Liver (tissue), 9 donors: ENCODE results near the gene CHAC1. TPM values are rescaled to one million over a fixed set of nuclear protein-coding genes. Genes with fewer than 3 reads are reported as not detected.

Experiments used
- DNase-seq: peaks from one replicate; pipeline ENCODE4 v3.0.0-alpha.2; 2017; ENCODE audit warnings: low spot score
- H3K27ac ChIP-seq, 2 donors: one replicate each; pipeline ENCODE4 v1.7.0; 2013; ENCODE audit warnings: inconsistent platforms in 2 of 2, low read length in 2 of 2, control low read depth in 1 of 2, low read depth in 1 of 2, mild to moderate bottlenecking in 1 of 2
- H3K27me3 ChIP-seq, 4 donors: one replicate each; pipeline versions ENCODE4 v1.6.1 to v1.7.0; 2013; ENCODE audit warnings: low read length in 3 of 4, inconsistent platforms in 1 of 4, mild to moderate bottlenecking in 1 of 4, moderate library complexity in 1 of 4; ENCODE audit not compliant: control insufficient read depth in 4 of 4, insufficient read depth in 4 of 4
- H3K36me3 ChIP-seq, 4 donors: one replicate each; pipeline versions ENCODE4 v1.6.1 to v1.7.0; 2013; ENCODE audit warnings: low read length in 3 of 4, mild to moderate bottlenecking in 3 of 4, low read depth in 1 of 4, moderate library complexity in 1 of 4; ENCODE audit not compliant: control insufficient read depth in 4 of 4, insufficient read depth in 3 of 4
- H3K4me1 ChIP-seq, 4 donors: one replicate each; pipeline versions ENCODE4 v1.6.1 to v1.7.0; 2013; ENCODE audit warnings: low read length in 3 of 4, mild to moderate bottlenecking in 3 of 4, moderate library complexity in 1 of 4; ENCODE audit not compliant: control insufficient read depth in 4 of 4, insufficient read depth in 4 of 4
- H3K4me3 ChIP-seq, 3 donors: one replicate each; pipeline versions ENCODE4 v1.6.1 to v1.7.0; 2013; ENCODE audit warnings: low read length in 3 of 3, control low read depth in 1 of 3, low read depth in 1 of 3, mild to moderate bottlenecking in 1 of 3
- H3K9ac ChIP-seq, 2 donors: one replicate each; pipeline ENCODE4 v1.7.0; 2013; ENCODE audit warnings: low read length in 2 of 2, mild to moderate bottlenecking in 2 of 2, moderate library complexity in 2 of 2, control low read depth in 1 of 2, low read depth in 1 of 2
- H3K9me3 ChIP-seq, 4 donors: one replicate each; pipeline versions ENCODE4 v1.6.1 to v1.7.0; 2013; ENCODE audit warnings: low read length in 3 of 4; ENCODE audit not compliant: control insufficient read depth in 4 of 4
- EGR1 ChIP-seq, 2 donors: IDR thresholded peaks; 2 replicates each; pipeline ENCODE4 v1.6.1; 2016 to 2018; ENCODE audit warnings: antibody characterized with exemption in 2 of 2, low read depth in 2 of 2
- FOXA1 ChIP-seq: IDR thresholded peaks from 2 replicates; pipeline ENCODE4 v1.6.1; 2016; ENCODE audit warnings: antibody characterized with exemption
- FOXA2 ChIP-seq: IDR thresholded peaks from 2 replicates; pipeline ENCODE4 v1.6.1; 2016; ENCODE audit warnings: antibody characterized with exemption
- GABPA ChIP-seq, 2 donors: IDR thresholded peaks in 1 of 2; conservative IDR thresholded peaks in 1 of 2; 2 replicates each; pipeline ENCODE4 v1.6.1; 2016; ENCODE audit warnings: antibody characterized with exemption in 2 of 2, mild to moderate bottlenecking in 1 of 2, moderate library complexity in 1 of 2
- HNF4A ChIP-seq, 2 donors: conservative IDR thresholded peaks; 2 replicates each; pipeline ENCODE4 v1.6.1; 2016; ENCODE audit warnings: antibody characterized with exemption in 2 of 2, mild to moderate bottlenecking in 2 of 2
- HNF4G ChIP-seq: IDR thresholded peaks from 2 replicates; pipeline ENCODE4 v1.6.1; 2016; ENCODE audit warnings: antibody characterized with exemption
- JUND ChIP-seq, 2 donors: IDR thresholded peaks; 2 replicates each; pipeline ENCODE4 v1.6.1; 2016; ENCODE audit warnings: antibody characterized with exemption in 2 of 2
- NR2F2 ChIP-seq: IDR thresholded peaks from 2 replicates; pipeline ENCODE4 v1.6.1; 2016; ENCODE audit warnings: antibody characterized with exemption
- RAD21 ChIP-seq, 2 donors: IDR thresholded peaks; 2 replicates each; pipeline ENCODE4 v1.6.1; 2016; ENCODE audit warnings: antibody characterized with exemption in 2 of 2, mild to moderate bottlenecking in 2 of 2
- RXRA ChIP-seq, 2 donors: IDR thresholded peaks; 2 replicates each; pipeline ENCODE4 v1.6.1; 2017 to 2018; ENCODE audit warnings: antibody characterized with exemption in 2 of 2, mild to moderate bottlenecking in 1 of 2
- SP1 ChIP-seq: IDR thresholded peaks from 2 replicates; pipeline ENCODE4 v1.6.1; 2018; ENCODE audit warnings: antibody characterized with exemption, mild to moderate bottlenecking
- TAF1 ChIP-seq: conservative IDR thresholded peaks from 2 replicates; pipeline ENCODE4 v1.6.1; 2016; ENCODE audit warnings: antibody characterized with exemption, mild to moderate bottlenecking
- YY1 ChIP-seq: IDR thresholded peaks from 2 replicates; pipeline ENCODE4 v1.6.1; 2016; ENCODE audit warnings: antibody characterized with exemption, mild to moderate bottlenecking
- WGBS: extraction: QIAGEN DNeasy Blood & Tissue Kit; methylation state at CpG from one replicate; pipeline ENCODE4 v1.1.7; 2013; 5-methylcytosine and 5-hydroxymethylcytosine counted together
- polyA plus RNA-seq, 2 donors: library from polyadenylated mRNA; stranded (reverse) in 1 of 2; unstranded in 1 of 2; fragments of 200-250 nt in 1 of 2; fragments of >200 nt in 1 of 2; fragmentation: Nextera tagmentation in 1 of 2; extraction: Ambion mirVana in 1 of 2; gene quantifications; one replicate each; pipeline versions ENCODE4 v1.2.1 to v1.2.3, GENCODE V29; 2013 to 2015
- total RNA-seq, 2 donors: library from RNA; depleted of rRNA; stranded (reverse); fragments of >200 nt; gene quantifications; one replicate each; pipeline ENCODE4 v1.2.3, GENCODE V29; 2014
- TF ChIP-seq, protein P1 (sequence below): IDR thresholded peaks from 2 replicates; pipeline ENCODE4 v1.6.1; 2016; ENCODE audit warnings: antibody characterized with exemption
- TF ChIP-seq, protein P2 (sequence below): IDR thresholded peaks from 2 replicates; pipeline ENCODE4 v1.6.1; 2016; ENCODE audit warnings: antibody characterized with exemption
- TF ChIP-seq, protein P3 (sequence below): IDR thresholded peaks from 2 replicates; pipeline ENCODE4 v1.6.1; 2016; ENCODE audit warnings: antibody characterized with exemption
- TF ChIP-seq, protein P4 (sequence below): IDR thresholded peaks from 2 replicates; pipeline ENCODE4 v1.6.1; 2016; ENCODE audit warnings: antibody characterized with exemption, mild to moderate bottlenecking
- TF ChIP-seq, protein P5 (sequence below): fragments of 150-350 bp; IDR thresholded peaks from 2 replicates; pipeline ENCODE4 v1.5.1; 2017; ENCODE audit warnings: improper control_type of control experiment, low read depth, low read length; ENCODE audit not compliant: missing input control
- donor health status: healthy.
- donor health status: healthy.
- donor health status: healthy.
- donor health status: healthy.
- donor health status: healthy.

The CHAC1 gene
- total and polyA plus RNA-seq, 4 donors = 0.19 to 3.5 (median 1.1) TPM

DNA sequence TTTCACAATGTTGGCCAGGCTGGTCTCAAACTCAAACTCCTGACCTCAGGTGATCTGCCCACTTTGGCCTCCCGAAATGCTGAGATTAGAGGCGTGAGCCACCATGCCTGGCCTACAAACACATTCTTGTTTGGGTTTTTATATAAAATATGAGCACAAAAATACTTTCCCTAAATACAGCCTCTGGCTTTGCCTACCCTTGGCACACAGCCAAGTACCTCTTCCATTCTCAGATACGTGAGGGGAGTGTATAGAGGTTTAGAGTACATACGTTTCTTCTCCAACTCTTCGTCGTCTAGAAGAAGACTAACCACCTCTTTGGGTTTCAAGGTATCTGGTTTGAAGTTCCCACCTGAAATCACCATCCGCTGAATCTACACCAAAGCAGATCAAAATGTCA, 33.5 kb downstream of the CHAC1 start:
- Histone ChIP-seq H3K9ac (no peak overlapping the region), H3K36me3 (peaks cover 5 to 52% (median 51%) of the 10 kb centered on the region in 4 donors), H3K4me1 (no peaks in the 10 kb centered on the region), H3K9me3 (no peaks in the 10 kb centered on the region), H3K27ac (no peak overlapping the region), H3K27me3 (no peaks in the 10 kb centered on the region), H3K4me3 (no peak overlapping the region)
- no peak for DNase-seq
- 90% methylated on average over 7 of the region's 7 CpGs for WGBS
- TF ChIP-seq JUND (IDR thresholded peaks at IDR 0.05) (no peak), HNF4A (conservative IDR thresholded peaks at IDR 0.05) (no peak), RXRA (IDR thresholded peaks at IDR 0.05) (no peak), HNF4G (no peak), FOXA2 (no peak), SP1 (no peak), YY1 (no peak), GABPA (IDR thresholded peaks at IDR 0.05 in 1 of 2, conservative IDR thresholded peaks at IDR 0.05 in 1 of 2) (no peak)
- TF ChIP-seq, protein P1, sequence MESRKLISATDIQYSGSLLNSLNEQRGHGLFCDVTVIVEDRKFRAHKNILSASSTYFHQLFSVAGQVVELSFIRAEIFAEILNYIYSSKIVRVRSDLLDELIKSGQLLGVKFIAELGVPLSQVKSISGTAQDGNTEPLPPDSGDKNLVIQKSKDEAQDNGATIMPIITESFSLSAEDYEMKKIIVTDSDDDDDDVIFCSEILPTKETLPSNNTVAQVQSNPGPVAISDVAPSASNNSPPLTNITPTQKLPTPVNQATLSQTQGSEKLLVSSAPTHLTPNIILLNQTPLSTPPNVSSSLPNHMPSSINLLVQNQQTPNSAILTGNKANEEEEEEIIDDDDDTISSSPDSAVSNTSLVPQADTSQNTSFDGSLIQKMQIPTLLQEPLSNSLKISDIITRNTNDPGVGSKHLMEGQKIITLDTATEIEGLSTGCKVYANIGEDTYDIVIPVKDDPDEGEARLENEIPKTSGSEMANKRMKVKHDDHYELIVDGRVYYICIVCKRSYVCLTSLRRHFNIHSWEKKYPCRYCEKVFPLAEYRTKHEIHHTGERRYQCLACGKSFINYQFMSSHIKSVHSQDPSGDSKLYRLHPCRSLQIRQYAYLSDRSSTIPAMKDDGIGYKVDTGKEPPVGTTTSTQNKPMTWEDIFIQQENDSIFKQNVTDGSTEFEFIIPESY = no peak
- TF ChIP-seq, protein P2, sequence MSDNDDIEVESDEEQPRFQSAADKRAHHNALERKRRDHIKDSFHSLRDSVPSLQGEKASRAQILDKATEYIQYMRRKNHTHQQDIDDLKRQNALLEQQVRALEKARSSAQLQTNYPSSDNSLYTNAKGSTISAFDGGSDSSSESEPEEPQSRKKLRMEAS = no peak

DNA sequence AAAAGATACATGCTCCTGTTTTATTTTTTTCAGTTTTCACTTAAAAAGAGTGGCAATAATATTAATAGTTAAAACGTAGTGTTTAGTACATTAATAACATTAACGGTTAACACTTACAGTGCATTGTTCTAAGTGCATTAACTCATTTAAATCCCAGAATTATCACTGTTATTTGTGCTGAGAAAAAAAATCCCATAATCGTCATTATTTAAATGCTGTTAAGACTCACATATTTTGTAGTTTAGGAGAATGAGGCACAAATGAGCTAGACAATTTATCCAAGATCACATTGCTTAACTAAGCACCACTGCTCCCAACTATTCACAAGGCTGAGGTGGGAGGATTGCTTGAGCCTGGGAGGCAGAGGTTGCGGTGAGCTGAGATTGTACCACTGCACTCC, 34.9 kb downstream of the CHAC1 start:
- DNase-seq = no peak
- Histone ChIP-seq H3K4me3 (no peak overlapping the region), H3K9ac (no peak overlapping the region), H3K36me3 (peaks cover 5 to 42% (median 39%) of the 10 kb centered on the region in 4 donors), H3K4me1 (no peaks in the 10 kb centered on the region), H3K27ac (no peak overlapping the region), H3K9me3 (no peaks in the 10 kb centered on the region), H3K27me3 (no peaks in the 10 kb centered on the region)
- 96% methylated on average over 4 of the region's 4 CpGs for WGBS
- TF ChIP-seq, protein P1 = no peak
- TF ChIP-seq, protein P3, sequence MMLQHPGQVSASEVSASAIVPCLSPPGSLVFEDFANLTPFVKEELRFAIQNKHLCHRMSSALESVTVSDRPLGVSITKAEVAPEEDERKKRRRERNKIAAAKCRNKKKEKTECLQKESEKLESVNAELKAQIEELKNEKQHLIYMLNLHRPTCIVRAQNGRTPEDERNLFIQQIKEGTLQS = no peak
- TF ChIP-seq RAD21 (IDR thresholded peaks at IDR 0.05) (no peak), TAF1 (no peak), GABPA (IDR thresholded peaks at IDR 0.05 in 1 of 2, conservative IDR thresholded peaks at IDR 0.05 in 1 of 2) (no peak), HNF4A (conservative IDR thresholded peaks at IDR 0.05) (no peak), JUND (IDR thresholded peaks at IDR 0.05) (no peak), FOXA2 (no peak), NR2F2 (no peak), YY1 (no peak), HNF4G (no peak), EGR1 (IDR thresholded peaks at IDR 0.05; ENCODE audit: low read depth in 2 of 2) (no peak), RXRA (IDR thresholded peaks at IDR 0.05) (no peak), SP1 (no peak), FOXA1 (no peak)
- TF ChIP-seq, protein P2 = no peak
- TF ChIP-seq, protein P4, sequence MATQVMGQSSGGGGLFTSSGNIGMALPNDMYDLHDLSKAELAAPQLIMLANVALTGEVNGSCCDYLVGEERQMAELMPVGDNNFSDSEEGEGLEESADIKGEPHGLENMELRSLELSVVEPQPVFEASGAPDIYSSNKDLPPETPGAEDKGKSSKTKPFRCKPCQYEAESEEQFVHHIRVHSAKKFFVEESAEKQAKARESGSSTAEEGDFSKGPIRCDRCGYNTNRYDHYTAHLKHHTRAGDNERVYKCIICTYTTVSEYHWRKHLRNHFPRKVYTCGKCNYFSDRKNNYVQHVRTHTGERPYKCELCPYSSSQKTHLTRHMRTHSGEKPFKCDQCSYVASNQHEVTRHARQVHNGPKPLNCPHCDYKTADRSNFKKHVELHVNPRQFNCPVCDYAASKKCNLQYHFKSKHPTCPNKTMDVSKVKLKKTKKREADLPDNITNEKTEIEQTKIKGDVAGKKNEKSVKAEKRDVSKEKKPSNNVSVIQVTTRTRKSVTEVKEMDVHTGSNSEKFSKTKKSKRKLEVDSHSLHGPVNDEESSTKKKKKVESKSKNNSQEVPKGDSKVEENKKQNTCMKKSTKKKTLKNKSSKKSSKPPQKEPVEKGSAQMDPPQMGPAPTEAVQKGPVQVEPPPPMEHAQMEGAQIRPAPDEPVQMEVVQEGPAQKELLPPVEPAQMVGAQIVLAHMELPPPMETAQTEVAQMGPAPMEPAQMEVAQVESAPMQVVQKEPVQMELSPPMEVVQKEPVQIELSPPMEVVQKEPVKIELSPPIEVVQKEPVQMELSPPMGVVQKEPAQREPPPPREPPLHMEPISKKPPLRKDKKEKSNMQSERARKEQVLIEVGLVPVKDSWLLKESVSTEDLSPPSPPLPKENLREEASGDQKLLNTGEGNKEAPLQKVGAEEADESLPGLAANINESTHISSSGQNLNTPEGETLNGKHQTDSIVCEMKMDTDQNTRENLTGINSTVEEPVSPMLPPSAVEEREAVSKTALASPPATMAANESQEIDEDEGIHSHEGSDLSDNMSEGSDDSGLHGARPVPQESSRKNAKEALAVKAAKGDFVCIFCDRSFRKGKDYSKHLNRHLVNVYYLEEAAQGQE = no peak
- TF ChIP-seq, protein P5, sequence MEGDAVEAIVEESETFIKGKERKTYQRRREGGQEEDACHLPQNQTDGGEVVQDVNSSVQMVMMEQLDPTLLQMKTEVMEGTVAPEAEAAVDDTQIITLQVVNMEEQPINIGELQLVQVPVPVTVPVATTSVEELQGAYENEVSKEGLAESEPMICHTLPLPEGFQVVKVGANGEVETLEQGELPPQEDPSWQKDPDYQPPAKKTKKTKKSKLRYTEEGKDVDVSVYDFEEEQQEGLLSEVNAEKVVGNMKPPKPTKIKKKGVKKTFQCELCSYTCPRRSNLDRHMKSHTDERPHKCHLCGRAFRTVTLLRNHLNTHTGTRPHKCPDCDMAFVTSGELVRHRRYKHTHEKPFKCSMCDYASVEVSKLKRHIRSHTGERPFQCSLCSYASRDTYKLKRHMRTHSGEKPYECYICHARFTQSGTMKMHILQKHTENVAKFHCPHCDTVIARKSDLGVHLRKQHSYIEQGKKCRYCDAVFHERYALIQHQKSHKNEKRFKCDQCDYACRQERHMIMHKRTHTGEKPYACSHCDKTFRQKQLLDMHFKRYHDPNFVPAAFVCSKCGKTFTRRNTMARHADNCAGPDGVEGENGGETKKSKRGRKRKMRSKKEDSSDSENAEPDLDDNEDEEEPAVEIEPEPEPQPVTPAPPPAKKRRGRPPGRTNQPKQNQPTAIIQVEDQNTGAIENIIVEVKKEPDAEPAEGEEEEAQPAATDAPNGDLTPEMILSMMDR = no peak
